Memory B cell (primary cell): ENCODE results near the gene PTPN4.
"Not testable (repeated sequence)": the region's sequence is repeated elsewhere in the genome, so short reads cannot be mapped to it uniquely, and the experiment has no call there.

Source experiments
- ATAC-seq: fragments of 150-1000 bp; cut with Tn5 transposase; 2 replicates; pipeline ENCODE4 v1.10.0; 2021; ENCODE audit warnings: low read depth, mild to moderate bottlenecking, moderate library complexity
- DNase-seq, 2 donors: peaks; one replicate each; pipeline ENCODE4 v3.0.0; 2022; ENCODE audit warnings: low spot score in 2 of 2
- H3K27ac Mint-ChIP-seq: one replicate; pipeline ENCODE4 v1.8.0; 2022; ENCODE audit warnings: mild to moderate bottlenecking, moderate library complexity, mixed read lengths
- H3K27me3 Mint-ChIP-seq: one replicate; pipeline ENCODE4 v1.8.0; 2022; ENCODE audit warnings: mixed read lengths
- H3K36me3 Mint-ChIP-seq: one replicate; pipeline ENCODE4 v1.8.0; 2022; ENCODE audit warnings: mild to moderate bottlenecking, mixed read lengths
- H3K4me1 Mint-ChIP-seq: one replicate; pipeline ENCODE4 v1.8.0; 2022; ENCODE audit warnings: mixed read lengths
- H3K4me3 Mint-ChIP-seq: one replicate; pipeline ENCODE4 v1.8.0; 2022; ENCODE audit warnings: mild to moderate bottlenecking, moderate library complexity, mixed read lengths
- H3K9me3 Mint-ChIP-seq: one replicate; pipeline ENCODE4 v1.8.0; 2022; ENCODE audit warnings: mixed read lengths

The PTPN4 gene

DNA sequence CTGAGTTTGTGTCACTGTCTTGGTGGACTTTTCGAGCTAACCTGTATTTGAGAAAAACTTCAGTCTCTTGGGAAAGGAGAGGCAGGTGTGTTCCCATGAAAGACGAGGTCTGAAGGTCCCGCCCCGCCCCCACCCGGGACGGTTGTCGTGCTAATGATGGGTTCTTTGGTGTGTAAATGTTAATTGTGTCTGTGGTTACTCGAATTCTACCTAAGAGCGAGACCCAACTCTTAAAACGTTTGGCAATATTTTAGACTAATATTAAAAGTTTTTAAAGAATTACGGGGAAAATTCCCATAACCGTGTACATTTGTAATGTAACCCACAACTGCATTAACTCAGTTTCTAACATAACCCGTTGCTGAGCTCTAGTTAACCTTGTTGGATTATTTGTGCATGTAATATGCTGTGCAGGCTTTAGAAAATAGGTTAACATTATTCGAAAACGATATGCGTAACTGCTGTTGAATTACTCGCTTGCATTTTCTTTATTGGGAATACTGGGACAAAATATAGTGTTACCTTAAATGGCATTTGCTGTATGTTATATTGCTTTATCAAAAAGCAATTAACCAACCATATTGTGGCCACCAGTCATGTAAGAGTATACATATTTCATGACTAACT is 254.0 kb downstream of the PTPN4 start:
- H3K4me1 Mint-ChIP-seq, result peaks cover 28% of the 10 kb centered on the region
- DNase-seq (no peak), ATAC-seq (no peak)
- no peaks in the 10 kb centered on the region for H3K36me3 Mint-ChIP-seq
- H3K9me3 Mint-ChIP-seq, result no peaks in the 10 kb centered on the region
- no peak overlapping the region for H3K27ac Mint-ChIP-seq
- no peaks in the 10 kb centered on the region for H3K27me3 Mint-ChIP-seq
- H3K4me3 Mint-ChIP-seq, result peak overlapping the region; percentile 81

DNA sequence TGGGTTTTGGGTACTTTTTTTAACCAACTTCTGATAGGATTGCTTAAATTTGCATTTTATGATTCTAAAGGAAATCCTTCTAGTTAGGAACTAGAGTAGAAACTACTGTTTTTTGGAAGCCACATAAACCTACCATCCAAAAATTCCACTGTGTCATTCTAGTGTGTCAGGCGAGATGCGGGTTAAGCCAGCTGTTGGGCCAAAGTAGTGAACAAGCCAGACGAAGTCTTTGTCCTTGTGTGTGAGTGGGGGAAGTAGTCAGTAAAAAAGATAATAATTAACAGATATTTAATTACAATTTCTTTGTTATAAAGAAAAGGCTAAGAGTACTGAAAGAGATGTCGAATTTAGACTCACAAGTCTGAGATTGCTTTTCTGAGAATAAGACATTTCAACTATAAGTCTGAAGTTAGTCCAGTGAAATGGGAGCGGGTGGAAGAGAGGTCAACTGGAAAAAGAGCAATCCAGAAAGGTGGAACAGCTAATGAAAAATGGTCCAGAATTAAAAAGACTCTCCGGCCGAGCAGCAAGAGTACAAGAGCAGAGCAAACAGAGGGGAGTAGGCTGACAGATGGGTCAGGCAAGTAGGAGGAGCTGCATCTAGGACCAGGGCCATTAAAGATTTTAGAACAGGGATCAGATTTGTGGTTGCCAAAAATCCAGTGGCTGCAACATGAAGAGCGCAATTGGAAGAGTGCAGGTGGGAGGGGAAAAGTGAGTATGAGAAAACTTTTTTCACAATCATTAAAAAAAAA is 254.7 kb downstream of the PTPN4 start:
- peaks cover 4% of the 10 kb centered on the region for H3K36me3 Mint-ChIP-seq
- no peaks in the 10 kb centered on the region for H3K9me3 Mint-ChIP-seq
- DNase-seq, result no peak
- no peak for ATAC-seq
- no peaks in the 10 kb centered on the region for H3K27me3 Mint-ChIP-seq
- no peak overlapping the region for H3K27ac Mint-ChIP-seq
- peaks cover 28% of the 10 kb centered on the region for H3K4me1 Mint-ChIP-seq
- peak overlapping the region; percentile 47 for H3K4me3 Mint-ChIP-seq

DNA sequence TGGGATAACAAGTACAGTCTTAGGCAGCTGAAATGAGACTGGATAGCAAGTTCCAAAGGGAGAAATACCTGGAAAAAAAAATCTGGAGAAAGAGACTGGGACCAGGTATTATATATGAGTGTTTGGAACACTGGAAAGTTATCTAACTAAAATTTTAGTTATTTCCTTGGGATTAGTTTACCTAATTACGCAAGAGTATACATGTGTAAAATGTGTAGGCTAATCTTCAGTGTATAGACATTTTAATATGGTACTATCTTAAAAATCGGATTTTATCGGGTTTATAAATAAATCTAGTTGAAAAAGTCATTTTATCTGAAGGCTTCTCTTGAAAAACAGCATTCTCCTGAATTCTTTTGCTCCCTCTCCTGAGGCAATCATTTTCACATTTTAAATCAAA is 257.1 kb downstream of the PTPN4 start:
- DNase-seq (no peak), ATAC-seq (no peak)
- H3K4me1 Mint-ChIP-seq, result peaks cover 23% of the 10 kb centered on the region
- H3K27ac Mint-ChIP-seq, result no peak overlapping the region
- H3K36me3 Mint-ChIP-seq, result peaks cover 6% of the 10 kb centered on the region
- no peaks in the 10 kb centered on the region for H3K9me3 Mint-ChIP-seq
- H3K27me3 Mint-ChIP-seq, result no peaks in the 10 kb centered on the region
- H3K4me3 Mint-ChIP-seq, result no peak overlapping the region

DNA sequence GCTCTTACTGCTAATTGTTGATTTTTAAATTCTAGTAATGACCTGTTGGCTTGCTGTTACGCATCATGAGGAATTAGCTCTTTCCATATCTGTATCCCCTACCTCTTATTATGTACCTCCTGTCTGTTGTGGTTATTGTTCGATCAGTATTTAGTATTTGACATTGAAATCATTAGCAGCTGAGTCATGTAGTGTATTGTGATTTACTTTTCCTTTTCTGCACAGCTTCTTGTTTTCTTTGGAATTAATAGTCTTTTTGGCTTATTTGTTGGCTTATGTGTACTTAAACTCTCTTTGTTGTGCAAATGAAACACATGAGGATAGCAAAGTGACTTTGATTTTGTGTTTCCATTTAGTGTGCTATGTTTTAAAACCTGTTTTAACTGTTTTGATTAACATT is 257.5 kb downstream of the PTPN4 start:
- ATAC-seq (no peak), DNase-seq (no peak)
- no peaks in the 10 kb centered on the region for H3K9me3 Mint-ChIP-seq
- no peak overlapping the region for H3K4me3 Mint-ChIP-seq
- peaks cover 7% of the 10 kb centered on the region for H3K36me3 Mint-ChIP-seq
- peaks cover 23% of the 10 kb centered on the region for H3K4me1 Mint-ChIP-seq
- no peak overlapping the region for H3K27ac Mint-ChIP-seq
- no peaks in the 10 kb centered on the region for H3K27me3 Mint-ChIP-seq

DNA sequence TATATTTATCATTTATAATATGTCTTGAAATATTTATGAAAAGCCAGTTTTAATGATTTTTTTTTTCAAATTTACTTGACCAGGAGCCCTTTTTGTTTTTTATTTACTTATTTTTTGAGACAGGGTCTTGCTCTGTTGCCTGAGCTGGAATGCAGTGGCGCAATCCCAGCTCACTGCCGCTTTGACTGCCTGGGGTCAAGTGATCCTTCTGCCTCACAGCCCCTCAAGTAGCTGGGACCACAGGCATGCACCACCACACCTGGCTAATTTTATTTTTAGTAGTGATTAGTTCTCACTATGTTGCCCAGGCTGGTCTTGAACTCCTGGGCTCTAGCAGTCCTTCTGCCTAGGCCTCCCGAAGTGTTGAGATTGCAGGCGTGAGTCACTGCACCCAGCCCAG is 258.8 kb downstream of the PTPN4 start:
- H3K4me3 Mint-ChIP-seq, result no peak overlapping the region
- H3K9me3 Mint-ChIP-seq, result no peaks in the 10 kb centered on the region

DNA sequence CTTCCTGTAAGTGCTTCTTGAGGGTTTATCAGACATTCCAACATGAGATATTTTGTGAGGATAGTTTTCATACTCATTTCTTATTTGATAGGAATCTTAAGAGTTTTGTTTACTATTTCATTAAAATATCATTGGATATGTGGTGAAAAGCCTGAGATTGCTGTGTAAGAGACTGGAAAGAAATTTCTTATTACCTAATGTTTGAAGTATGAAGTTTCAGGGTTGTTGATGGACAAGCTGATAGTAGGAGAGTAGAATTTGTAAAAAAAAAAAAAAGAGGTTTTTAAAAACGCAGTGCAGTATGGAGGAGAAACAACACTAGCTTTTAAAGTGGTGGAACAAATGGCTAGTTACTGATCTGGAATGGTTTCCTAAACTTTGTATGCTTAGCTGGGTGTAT is 260.8 kb downstream of the PTPN4 start:
- H3K27me3 Mint-ChIP-seq, result no peaks in the 10 kb centered on the region
- no peak overlapping the region for H3K27ac Mint-ChIP-seq
- DNase-seq, result no peak
- ATAC-seq, result no peak
- H3K9me3 Mint-ChIP-seq, result peaks cover 3% of the 10 kb centered on the region
- H3K36me3 Mint-ChIP-seq, result peaks cover 26% of the 10 kb centered on the region
- peaks cover 11% of the 10 kb centered on the region for H3K4me1 Mint-ChIP-seq
- H3K4me3 Mint-ChIP-seq, result no peak overlapping the region

More for the DNA sequence above, 258.8 kb downstream of the PTPN4 start:
- H3K27me3 Mint-ChIP-seq, result no peaks in the 10 kb centered on the region
- peaks cover 17% of the 10 kb centered on the region for H3K4me1 Mint-ChIP-seq
- peaks cover 15% of the 10 kb centered on the region for H3K36me3 Mint-ChIP-seq
- no peak for DNase-seq
- ATAC-seq, result no peak
- H3K27ac Mint-ChIP-seq, result no peak overlapping the region

DNA sequence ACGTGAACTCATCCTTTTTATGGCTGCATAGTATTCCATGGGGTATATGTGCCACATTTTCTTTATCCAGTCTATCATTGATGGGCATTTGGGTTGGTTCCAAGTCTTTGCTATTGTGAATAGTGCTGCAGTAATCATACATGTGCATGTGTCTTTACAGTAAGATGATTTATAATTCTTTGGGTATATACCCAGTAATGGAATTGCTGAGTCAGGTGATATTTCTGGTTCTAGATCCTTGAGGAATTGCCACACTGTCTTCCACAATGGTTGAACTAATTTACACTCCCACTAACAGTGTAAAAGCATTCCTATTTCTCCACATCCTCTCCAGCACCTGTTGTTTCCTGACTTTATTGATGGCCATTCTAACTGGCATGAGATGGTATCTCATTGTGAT is 262.8 kb downstream of the PTPN4 start:
- ATAC-seq, H3K4me3 Mint-ChIP-seq, DNase-seq, H3K27ac Mint-ChIP-seq, H3K4me1 Mint-ChIP-seq, H3K9me3 Mint-ChIP-seq, H3K27me3 Mint-ChIP-seq: not testable (repeated sequence)
- H3K36me3 Mint-ChIP-seq, result peaks cover 32% of the 10 kb centered on the region

DNA sequence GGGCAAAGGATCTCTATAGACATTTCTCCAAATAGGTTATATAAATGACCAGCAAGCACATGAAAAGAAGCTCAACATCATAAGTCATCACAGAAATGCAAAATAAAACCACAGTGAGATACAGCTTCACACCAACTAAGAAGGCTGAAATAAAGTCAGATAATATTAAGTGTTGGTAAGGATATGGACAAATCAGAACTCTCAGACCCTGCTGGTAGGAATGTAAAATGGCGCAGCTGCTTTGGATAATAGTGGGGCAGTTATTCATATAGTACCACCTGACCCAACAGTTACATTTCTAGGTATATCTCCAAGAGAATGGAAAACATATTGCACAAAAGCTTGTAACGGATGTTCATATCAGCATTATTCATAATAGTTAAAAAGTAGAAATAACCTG is 267.2 kb downstream of the PTPN4 start:
- no peak for ATAC-seq

DNA sequence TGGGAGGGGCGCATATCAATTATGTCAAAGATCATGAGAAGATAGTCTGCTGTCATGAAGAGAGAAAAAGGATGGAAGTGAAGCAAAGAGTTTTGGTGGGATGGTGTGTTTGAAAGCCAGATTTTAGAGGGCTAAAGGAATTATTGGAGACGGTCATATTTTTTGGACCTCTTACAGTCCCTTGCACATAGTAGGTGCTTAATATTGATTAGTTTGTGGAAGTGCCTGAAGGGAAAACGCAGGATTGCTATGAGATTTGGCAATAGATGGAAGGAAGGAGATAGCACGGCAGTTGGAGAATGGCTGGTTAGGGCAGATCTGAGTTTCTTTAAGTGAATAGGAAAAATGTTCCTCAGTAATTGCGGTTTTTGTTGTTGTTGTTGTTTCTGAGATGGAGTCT is 269.1 kb downstream of the PTPN4 start:
- Mint-ChIP-seq H3K9me3 (peaks cover 3% of the 10 kb centered on the region), H3K36me3 (peaks cover 24% of the 10 kb centered on the region), H3K27me3 (no peaks in the 10 kb centered on the region), H3K4me1 (peaks cover 4% of the 10 kb centered on the region), H3K27ac (no peak overlapping the region), H3K4me3 (no peak overlapping the region)
- ATAC-seq (no peak), DNase-seq (no peak)

More for the DNA sequence above, 267.2 kb downstream of the PTPN4 start:
- Mint-ChIP-seq H3K4me3 (no peak overlapping the region), H3K4me1 (peaks cover 4% of the 10 kb centered on the region), H3K9me3 (peaks cover 3% of the 10 kb centered on the region), H3K27me3 (no peaks in the 10 kb centered on the region), H3K36me3 (peaks cover 36% of the 10 kb centered on the region), H3K27ac (no peak overlapping the region)
- no peak for DNase-seq

DNA sequence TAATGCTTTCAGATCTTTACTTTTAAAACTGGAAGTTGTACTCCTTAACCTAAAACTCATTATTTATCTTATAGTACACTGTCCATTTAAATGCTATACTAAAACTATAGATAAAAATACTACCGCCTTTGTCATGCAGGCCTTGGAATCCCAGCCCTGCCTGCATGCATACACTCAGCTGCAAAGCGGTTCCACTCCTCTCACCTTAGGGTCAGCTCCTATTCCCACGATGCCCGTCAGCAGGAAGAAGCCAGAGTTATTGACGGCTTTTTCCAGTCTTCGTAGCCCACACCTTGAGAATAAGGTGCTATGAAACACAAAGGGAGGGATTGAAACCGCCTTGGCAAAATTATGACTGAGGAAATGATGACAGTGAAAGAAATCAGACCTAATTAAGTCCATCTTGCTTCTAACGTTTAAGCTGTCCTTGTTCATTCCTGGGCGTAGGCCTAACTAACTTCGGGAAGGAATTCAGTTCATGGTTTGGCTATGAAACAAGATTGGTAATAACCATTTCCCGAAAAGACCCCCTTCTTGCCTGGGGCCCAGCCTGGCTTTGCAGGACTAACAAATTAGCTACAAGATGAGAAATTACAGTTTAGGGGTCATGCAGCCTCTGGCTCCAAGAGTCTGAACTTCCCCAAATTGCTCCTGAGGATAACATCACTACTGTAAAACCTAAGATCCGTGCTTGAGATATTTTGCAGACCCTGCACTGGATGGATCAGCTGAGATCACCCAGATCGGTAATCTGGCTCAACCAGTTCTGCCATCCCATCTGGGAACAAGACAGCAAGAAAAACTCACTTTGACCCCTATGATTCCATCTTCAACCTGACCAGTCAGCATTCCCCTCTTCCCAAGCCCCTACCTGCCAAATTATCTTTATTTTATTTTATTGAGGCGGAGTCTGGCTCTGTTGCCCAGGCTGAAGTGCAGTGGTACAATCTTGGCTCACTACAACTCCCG is 270.2 kb downstream of the PTPN4 start:
- Mint-ChIP-seq H3K27me3 (no peaks in the 10 kb centered on the region), H3K9me3 (peaks cover 3% of the 10 kb centered on the region), H3K4me3 (no peak overlapping the region), H3K27ac (no peak overlapping the region), H3K36me3 (peaks cover 19% of the 10 kb centered on the region), H3K4me1 (peaks cover 6% of the 10 kb centered on the region)
- DNase-seq (no peak), ATAC-seq (no peak)

DNA sequence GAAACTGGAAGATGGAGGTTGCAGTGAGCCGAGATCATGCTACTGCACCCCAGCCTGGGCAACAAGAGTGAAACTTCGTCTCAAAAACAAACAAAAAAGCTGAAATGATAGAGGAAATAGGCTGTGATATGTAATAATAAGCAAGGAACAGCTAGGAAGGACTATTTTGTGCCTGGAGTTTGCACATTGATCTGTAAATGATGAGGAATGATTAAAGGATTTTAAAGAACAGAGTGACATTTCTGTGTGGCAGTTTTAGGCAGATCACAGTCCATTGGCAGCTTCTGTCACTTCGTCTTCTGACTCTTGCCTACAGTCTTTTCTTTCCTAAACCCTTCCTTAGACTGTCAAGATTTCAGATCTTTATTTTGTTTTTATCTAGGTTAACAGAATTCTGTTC is 272.6 kb downstream of the PTPN4 start:
- no peak for DNase-seq
- Mint-ChIP-seq H3K36me3 (peaks cover 12% of the 10 kb centered on the region), H3K27me3 (no peaks in the 10 kb centered on the region), H3K4me3 (no peak overlapping the region), H3K4me1 (peaks cover 5% of the 10 kb centered on the region), H3K9me3 (peaks cover 2% of the 10 kb centered on the region), H3K27ac (no peak overlapping the region)
- no peak for ATAC-seq
